Thoracic aorta (tissue), 2 donors: Measurements from ENCODE around the gene DCC. TPM values are rescaled to one million over a fixed set of nuclear protein-coding genes. Genes with fewer than 3 reads are reported as not detected.

Experiments
- ATAC-seq: fragments of 150-250 bp; one replicate; pipeline ENCODE4 v1.8.0; 2017; ENCODE audit warnings: low read depth; ENCODE audit not compliant: insufficient number of reproducible peaks, low FRiP score
- DNase-seq: peaks from one replicate; pipeline ENCODE4 v3.0.0-alpha.2; 2020; ENCODE audit warnings: low spot score
- H3K27ac ChIP-seq, 2 donors: fragments of 200-600 bp; sonication (generic); 1 replicate in 1 of 2; 2 replicates in 1 of 2; pipeline ENCODE4 v1.5.1; 2016; ENCODE audit warnings: mild to moderate bottlenecking in 2 of 2, moderate library complexity in 2 of 2
- H3K27me3 ChIP-seq: fragments of 200-600 bp; sonication (generic); replicated peaks from 2 replicates; pipeline ENCODE4 v1.6.0; 2016; ENCODE audit warnings: mild to moderate bottlenecking; ENCODE audit not compliant: insufficient read depth
- H3K36me3 ChIP-seq: fragments of 200-600 bp; sonication (generic); one replicate; pipeline ENCODE4 v1.5.1; 2016
- H3K4me1 ChIP-seq, 2 donors: fragments of 200-600 bp; sonication (generic); 1 replicate in 1 of 2; 2 replicates in 1 of 2; pipeline versions ENCODE4 v1.5.1 to v1.6.0; 2016; ENCODE audit warnings: low read depth in 2 of 2, mild to moderate bottlenecking in 1 of 2; ENCODE audit not compliant: control insufficient read depth in 1 of 2
- H3K4me3 ChIP-seq: fragments of 200-600 bp; sonication (generic); 2 replicates; pipeline ENCODE4 v1.5.1; 2016; ENCODE audit warnings: mild to moderate bottlenecking
- H3K9me3 ChIP-seq: fragments of 200-600 bp; sonication (generic); 2 replicates; pipeline ENCODE4 v1.5.1; 2016
- CTCF ChIP-seq: fragments of 200-600 bp; sonication (generic); IDR thresholded peaks from one replicate; pipeline ENCODE4 v1.5.1; 2019; ENCODE audit warnings: antibody characterized with exemption
- total RNA-seq, 2 donors: library from RNA; depleted of rRNA; stranded (reverse); fragments of >200 nt; gene quantifications; one replicate each; pipeline versions ENCODE4 v1.1.0 to v1.2.3, GENCODE V29; 2016

The DCC gene
- total RNA-seq, 2 donors from 2014 or later, result not detected

GRCh38 chr18:53422896-53423295 lies 1082.9 kb downstream of the DCC start:
- DNase-seq, result no peak
- Histone ChIP-seq H3K4me3 (no peak overlapping the region), H3K4me1 (no peaks in the 10 kb centered on the region), H3K27me3 (no peaks in the 10 kb centered on the region), H3K9me3 (no peaks in the 10 kb centered on the region), H3K36me3 (no peaks in the 10 kb centered on the region), H3K27ac (no peak overlapping the region)
- ATAC-seq, result no peak
- TF ChIP-seq CTCF, result no peak

- DNase-seq (no peak), ATAC-seq (no peak)
- Histone ChIP-seq H3K36me3 (no peaks in the 10 kb centered on the region), H3K4me3 (no peak overlapping the region), H3K27me3 (no peaks in the 10 kb centered on the region), H3K4me1 (no peaks in the 10 kb centered on the region), H3K27ac (no peak overlapping the region), H3K9me3 (no peaks in the 10 kb centered on the region)
- no peak for TF ChIP-seq CTCF
Measured at GRCh38 chr18:53426666-53427184, 1086.7 kb downstream of the DCC start.

GRCh38 chr18:53441761-53442414 lies 1101.9 kb downstream of the DCC start:
- DNase-seq (no peak), ATAC-seq (no peak)
- Histone ChIP-seq H3K4me3 (no peak overlapping the region), H3K27me3 (no peaks in the 10 kb centered on the region), H3K36me3 (no peaks in the 10 kb centered on the region), H3K9me3 (no peaks in the 10 kb centered on the region), H3K4me1 (no peaks in the 10 kb centered on the region), H3K27ac (no peak overlapping the region)
- TF ChIP-seq CTCF, result no peak

- Histone ChIP-seq H3K9me3 (no peaks in the 10 kb centered on the region), H3K27me3 (no peaks in the 10 kb centered on the region), H3K4me3 (no peak overlapping the region), H3K27ac (no peak overlapping the region), H3K36me3 (no peaks in the 10 kb centered on the region), H3K4me1 (no peaks in the 10 kb centered on the region)
- no peak for TF ChIP-seq CTCF
- DNase-seq, result no peak
- ATAC-seq, result no peak
Measured at GRCh38 chr18:53442415-53442783, 1102.4 kb downstream of the DCC start.

GRCh38 chr18:53443336-53443735 lies 1103.3 kb downstream of the DCC start:
- no peak overlapping the region for H3K4me3 ChIP-seq
- no peaks in the 10 kb centered on the region for H3K36me3 ChIP-seq
- H3K9me3 ChIP-seq, result no peaks in the 10 kb centered on the region
- no peak for ATAC-seq
- DNase-seq, result no peak
- H3K27me3 ChIP-seq, result no peaks in the 10 kb centered on the region
- no peaks in the 10 kb centered on the region for H3K4me1 ChIP-seq
- TF ChIP-seq CTCF, result no peak
- H3K27ac ChIP-seq, result no peak overlapping the region
